ENCODE measurements around the gene CNFN.

- TF ChIP-seq POLR2AphosphoS5 (IDR thresholded peaks at IDR 0.05; ENCODE audit: low read depth): peak; percentile 69
- TF ChIP-seq CTCF (conservative IDR thresholded peaks at IDR 0.05; ENCODE audit: low read depth in 2 of 2): no peak
- no peak for TF ChIP-seq EZH2phosphoT487 (IDR thresholded peaks at IDR 0.05; ENCODE audit: unreplicated experiment)
- TF ChIP-seq EZH2 (IDR thresholded peaks at IDR 0.05; ENCODE audit: low read depth, unreplicated experiment): no peak
- TF ChIP-seq REST (IDR thresholded peaks at IDR 0.05; ENCODE audit: unreplicated experiment): no peak
- TF ChIP-seq ZNF331 (CRISPR knock-in tag; IDR thresholded peaks at IDR 0.05; ENCODE audit: low read depth): no peak
- no peak for TF ChIP-seq ZNF114 (CRISPR knock-in tag; IDR thresholded peaks at IDR 0.05)
- TF ChIP-seq CREB1 (CRISPR knock-in tag; IDR thresholded peaks at IDR 0.05; ENCODE audit: low read depth): peak; percentile 47; the same call in 1 of the 2 replicates
Measured at GRCh38 chr19:42423462-42424344, 33.6 kb upstream of the CNFN start.
